IMR-90 (cell line): Measurements from ENCODE around the gene CD248. TPM values are rescaled to one million over a fixed set of nuclear protein-coding genes. Genes with fewer than 3 reads are reported as not detected.

ENCODE experiments used
- ATAC-seq: fragments of 200-7000 bp; cut with Tn5 transposase; 2 replicates; pipeline ENCODE4 v1.9.1; 2020; ENCODE audit warnings: low read depth, mild to moderate bottlenecking, moderate library complexity
- BruUV-seq: library from RNA; stranded (reverse); fragments of 400-500 nt; replicated peaks from 2 replicates; lab custom pipeline; 2021; lab: Mats Ljungman, UMichigan
- CTCF ChIA-PET: fragments of 300-600 bp; formaldehyde crosslinking; extraction: SDS; loops from one replicate; lab custom pipeline; 2021; ENCODE audit warnings: antibody characterized with exemption; lab: Yijun Ruan, JAX
- POLR2A ChIA-PET: fragments of 300-600 bp; sonication (Branson Sonifier 250); formaldehyde crosslinking; loops from one replicate; lab custom pipeline; 2022; ENCODE audit warnings: antibody characterized with exemption; ENCODE audit not compliant: unreplicated experiment; lab: Charles Lee
- DNase-seq: peaks from one replicate; pipeline ENCODE4 v3.0.0; 2013
- H2AFZ ChIP-seq: replicated peaks from 2 replicates; pipeline ENCODE3; 2013; ENCODE audit warnings: low read length, mild to moderate bottlenecking; ENCODE audit not compliant: poor library complexity
- H2AK5ac ChIP-seq: 2 replicates; pipeline ENCODE4 v1.6.1; 2013; ENCODE audit warnings: low read depth, low read length, inconsistent platforms
- H2AK9ac ChIP-seq: replicated peaks from 2 replicates; pipeline ENCODE3; 2013; ENCODE audit warnings: mild to moderate bottlenecking, low read depth, low read length, moderate library complexity; ENCODE audit not compliant: poor library complexity
- H2BK120ac ChIP-seq: 2 replicates; pipeline ENCODE4 v1.6.1; 2013; ENCODE audit warnings: low read depth, low read length, inconsistent platforms
- H2BK15ac ChIP-seq: 3 replicates; pipeline ENCODE4 v1.6.1; 2013; ENCODE audit warnings: low read depth, low read length, inconsistent platforms
- H2BK20ac ChIP-seq: 2 replicates; pipeline ENCODE4 v1.6.1; 2013; ENCODE audit warnings: low read depth, mild to moderate bottlenecking, inconsistent platforms, low read length, moderate library complexity
- H2BK5ac ChIP-seq: 2 replicates; pipeline ENCODE4 v1.6.1; 2013; ENCODE audit warnings: mild to moderate bottlenecking, low read depth, low read length, inconsistent platforms; ENCODE audit not compliant: poor library complexity, severe bottlenecking
- H3K14ac ChIP-seq: replicated peaks from 2 replicates; pipeline ENCODE4 v1.6.1; 2013; ENCODE audit warnings: low read depth, low read length, inconsistent platforms
- H3K18ac ChIP-seq: 2 replicates; pipeline ENCODE4 v1.6.1; 2013; ENCODE audit warnings: low read depth, low read length, control low read depth
- H3K23ac ChIP-seq: 2 replicates; pipeline ENCODE4 v1.6.1; 2013; ENCODE audit warnings: low read depth, low read length, inconsistent platforms
- H3K27ac ChIP-seq: 2 replicates; pipeline ENCODE4 v1.5.1; 2013; ENCODE audit warnings: mild to moderate bottlenecking, control low read depth, low read length; ENCODE audit not compliant: insufficient read depth
- H3K27me3 ChIP-seq: 2 replicates; pipeline ENCODE4 v1.6.1; 2013; ENCODE audit warnings: low read length; ENCODE audit not compliant: control insufficient read depth, insufficient read depth
- H3K36me3 ChIP-seq: 2 replicates; pipeline ENCODE4 v1.6.1; 2013; ENCODE audit warnings: low read length, mixed read lengths; ENCODE audit not compliant: control insufficient read depth, insufficient read depth
- H3K4ac ChIP-seq: 2 replicates; pipeline ENCODE4 v1.6.1; 2013; ENCODE audit warnings: low read depth, low read length, inconsistent platforms
- H3K4me1 ChIP-seq: 2 replicates; pipeline ENCODE4 v1.6.1; 2013; ENCODE audit warnings: low read length, mixed read lengths; ENCODE audit not compliant: control insufficient read depth, insufficient read depth
- H3K4me2 ChIP-seq: 2 replicates; pipeline ENCODE4 v1.6.1; 2013; ENCODE audit warnings: low read depth, mild to moderate bottlenecking, control low read depth, low read length, moderate library complexity
- H3K4me3 ChIP-seq: 2 replicates; pipeline ENCODE4 v1.5.1; 2013; ENCODE audit warnings: low read depth, mild to moderate bottlenecking, control low read depth, low read length, moderate library complexity; ENCODE audit not compliant: insufficient read depth
- H3K56ac ChIP-seq: 2 replicates; pipeline ENCODE4 v1.6.1; 2013; ENCODE audit warnings: low read length, inconsistent platforms; ENCODE audit not compliant: insufficient read depth; ENCODE audit errors: extremely low read depth
- H3K79me1 ChIP-seq, 2 experiments: 2 replicates each; pipeline ENCODE4 v1.6.1; 2013; ENCODE audit warnings: low read length in 2 of 2, inconsistent platforms in 1 of 2, low read depth in 1 of 2
- H3K9ac ChIP-seq: 2 replicates; pipeline ENCODE4 v1.6.1; 2013; ENCODE audit warnings: low read depth, low read length, control low read depth
- H3K9me1 ChIP-seq: 2 replicates; pipeline ENCODE4 v1.6.1; 2013; ENCODE audit warnings: low read length, inconsistent platforms; ENCODE audit not compliant: insufficient read depth
- H3K9me3 ChIP-seq: 2 replicates; pipeline ENCODE4 v1.6.1; 2013; ENCODE audit warnings: low read length; ENCODE audit not compliant: control insufficient read depth, insufficient read depth
- H4K20me1 ChIP-seq: 2 replicates; pipeline ENCODE4 v1.6.1; 2013; ENCODE audit warnings: low read length, inconsistent platforms; ENCODE audit not compliant: insufficient read depth
- H4K5ac ChIP-seq: 2 replicates; pipeline ENCODE4 v1.6.1; 2013; ENCODE audit warnings: mild to moderate bottlenecking, low read depth, low read length, control low read depth
- H4K8ac ChIP-seq, 2 experiments: 2 replicates each; pipeline ENCODE4 v1.6.1; 2013; ENCODE audit warnings: low read depth in 2 of 2, low read length in 2 of 2, control low read depth in 1 of 2, inconsistent platforms in 1 of 2
- H4K91ac ChIP-seq: 2 replicates; pipeline ENCODE4 v1.6.1; 2013; ENCODE audit warnings: low read depth, low read length, inconsistent platforms; ENCODE audit not compliant: insufficient read depth
- BHLHE40 ChIP-seq: fragments of 150-350 bp; IDR thresholded peaks from 2 replicates; pipeline ENCODE4 v1.6.1; 2016; ENCODE audit warnings: mild to moderate bottlenecking, low read depth, low read length
- CEBPB ChIP-seq: IDR thresholded peaks from 2 replicates; pipeline ENCODE4 v1.6.1; 2012; ENCODE audit warnings: low read depth, low read length, improper control_type of control experiment
- CHD1 ChIP-seq: IDR thresholded peaks from 2 replicates; pipeline ENCODE4 v1.6.1; 2012; ENCODE audit warnings: low read depth, low read length, improper control_type of control experiment
- CTCF ChIP-seq: conservative IDR thresholded peaks from 2 replicates; pipeline ENCODE4 v1.5.1; 2012; ENCODE audit warnings: mild to moderate bottlenecking, low read depth, low read length, improper control_type of control experiment
- ELK1 ChIP-seq: fragments of 150-350 bp; IDR thresholded peaks from 2 replicates; pipeline ENCODE4 v1.6.1; 2016; ENCODE audit warnings: low read depth, mild to moderate bottlenecking, low read length, moderate library complexity, borderline replicate concordance
- MAZ ChIP-seq: IDR thresholded peaks from 2 replicates; pipeline ENCODE4 v1.6.1; 2012; ENCODE audit warnings: low read depth, mild to moderate bottlenecking, low read length, improper control_type of control experiment, moderate library complexity, borderline replicate concordance
- MXI1 ChIP-seq: IDR thresholded peaks from 2 replicates; pipeline ENCODE4 v1.6.1; 2012; ENCODE audit warnings: low read depth, mild to moderate bottlenecking, low read length, moderate library complexity, borderline replicate concordance
- NFE2L2 ChIP-seq: fragments of 150-350 bp; IDR thresholded peaks from 2 replicates; pipeline ENCODE4 v1.6.1; 2016; ENCODE audit warnings: low read depth, mild to moderate bottlenecking, low read length
- POLR2A ChIP-seq: IDR thresholded peaks from 2 replicates; pipeline ENCODE4 v1.6.1; 2012; ENCODE audit warnings: mild to moderate bottlenecking, low read depth, low read length
- RCOR1 ChIP-seq: IDR thresholded peaks from 2 replicates; pipeline ENCODE4 v1.6.1; 2012; ENCODE audit warnings: mild to moderate bottlenecking, low read length, improper control_type of control experiment; ENCODE audit not compliant: insufficient replicate concordance
- WGBS, 2 experiments: methylation state at CpG; one replicate each; pipeline versions ENCODE4 v1.1.5 to v1.1.7; 2013; ENCODE audit warnings: missing lambda C conversion rate in 2 of 2; ENCODE audit not compliant: insufficient read length in 1 of 2; ENCODE audit errors: extremely low coverage in 2 of 2; 5-methylcytosine and 5-hydroxymethylcytosine counted together
- dilution Hi-C: fragments of 300-500 bp; cut with HindIII; formaldehyde crosslinking; loops from one replicate; pipeline ENCODE4 v1.14.3; 2018; ENCODE audit warnings: low sequenced_read_pairs; ENCODE audit not compliant: unreplicated experiment
- in situ Hi-C: fragments of 300-500 bp; cut with MboI; formaldehyde crosslinking; loops from 3 replicates; pipeline ENCODE4 v1.14.3; 2019; ENCODE audit warnings: low sequenced_read_pairs, inconsistent platforms, mixed read lengths
- intact Hi-C: fragments of 100-400 bp; cut with micrococcal nuclease; formaldehyde crosslinking; loops from 2 replicates; pipeline ENCODE4 v1.10.0; 2022
- polyA plus RNA-seq, 3 experiments: library from polyadenylated mRNA; depleted of rRNA; stranded (reverse); fragments of >200 nt; gene quantifications; 2 replicates each; pipeline ENCODE4 v1.2.3, GENCODE V29; 2012; ENCODE audit warnings: low replicate concordance in 1 of 3
- total RNA-seq: library from RNA; depleted of rRNA; stranded (reverse); fragments of >200 nt; gene quantifications from 2 replicates; pipeline ENCODE4 v1.2.3, GENCODE V29; 2012

Gene CD248
- total and polyA plus RNA-seq, 2 of the 4 experiments (the other 2 are of a cell fraction) = 19.5 to 223 TPM

DNA sequence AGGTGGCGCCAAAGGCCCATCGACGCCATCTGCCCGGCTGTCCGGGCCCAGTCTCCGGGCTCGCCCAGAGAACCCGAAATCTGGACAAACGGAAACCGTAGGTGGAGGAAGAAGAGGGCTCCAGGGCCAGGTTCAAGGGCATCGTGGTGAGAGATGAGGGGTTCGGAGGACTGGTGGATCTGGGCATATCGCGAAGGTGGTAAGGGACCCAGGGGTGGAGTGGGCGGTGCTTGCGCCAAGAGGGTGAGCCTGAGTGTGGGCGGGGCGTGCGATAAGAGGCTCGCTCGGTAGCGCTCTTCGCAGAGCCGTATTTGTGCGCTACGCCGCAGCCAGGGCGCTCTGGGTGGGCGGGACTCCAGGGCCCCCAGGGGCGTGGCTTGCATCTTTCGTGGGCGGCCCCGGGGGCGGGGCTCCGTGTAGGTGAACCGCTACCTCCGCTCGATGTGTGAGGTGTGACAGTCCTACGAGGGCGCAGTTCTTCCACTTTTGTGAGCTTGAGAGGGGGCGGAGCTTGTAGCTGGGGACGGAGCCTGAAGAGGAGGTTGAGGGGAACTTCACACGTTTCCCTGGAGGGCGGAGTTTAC lies 4.8 kb downstream of the CD248 start (continued):
- TF ChIP-seq ELK1 (no peak), MXI1 (peak; percentile 22; the same call in 1 of the 2 replicates)

GRCh38 chr11:66311470-66311964 lies 5.3 kb downstream of the CD248 start:
- DNase-seq (no peak), ATAC-seq (no peak)
- Histone ChIP-seq H2AFZ (peak overlapping the region; percentile 38), H2BK120ac (no peak overlapping the region), H4K8ac (peak overlapping the region in 1 of 2 experiments; percentile 48; a peak in 1 of 4 replicates), H2AK9ac (peak overlapping the region; percentile 20), H3K79me1 (peaks cover 0 to 30% of the 10 kb centered on the region in 2 experiments; a peak in 2 of 4 replicates), H3K9ac (no peak overlapping the region), H3K4me2 (no peak overlapping the region; the same call in 1 of the 2 replicates), H2AK5ac (0 out of 2 replicates have a peak overlapping the region, but pooled peaks have one; percentile 21), H3K56ac (no peak overlapping the region), H3K27me3 (peaks cover 4% of the 10 kb centered on the region), H4K20me1 (peaks cover 36% of the 10 kb centered on the region), H3K4ac (no peak overlapping the region), H4K91ac (no peak overlapping the region; the same call in 1 of the 2 replicates), H3K27ac (no peak overlapping the region), H3K14ac (no peak overlapping the region), H3K36me3 (no peaks in the 10 kb centered on the region), H2BK5ac (no peak overlapping the region), H3K4me1 (peaks cover 14% of the 10 kb centered on the region), H2BK20ac (no peak overlapping the region), H3K9me3 (no peaks in the 10 kb centered on the region), H3K4me3 (peak overlapping the region; percentile 63; the same call in 1 of the 2 replicates), H4K5ac (no peak overlapping the region), H3K18ac (no peak overlapping the region), H2BK15ac (no peak overlapping the region; the same call in 2 of the 3 replicates), H3K23ac (no peak overlapping the region), H3K9me1 (no peaks in the 10 kb centered on the region)
- in situ Hi-C loops (no loop called here), intact Hi-C loops (loop anchor here (1.0 kb wide), 1 partner anchor 75 kb away; no protein-coding TSS in a partner anchor), dilution Hi-C loops (no loop called here)
- TF ChIP-seq BHLHE40 (no peak), RCOR1 (no peak), CHD1 (no peak), ELK1 (no peak), CTCF (no peak), MXI1 (no peak), MAZ (no peak), NFE2L2 (no peak), POLR2A (no peak), CEBPB (no peak)
- ChIA-PET POLR2A (interaction anchor here (0.7 to 2.9 kb wide), 5 partner anchors 16 to 486 kb away, joined by 3 to 23 read pairs (median 5); partner anchors contain the start of gene RIN1), CTCF (interaction anchor here (0.5 to 2.4 kb wide), 13 partner anchors 11 to 123 kb away, joined by 3 to 17 read pairs (median 4); partner anchors contain the start of genes B4GAT1, BRMS1 and RIN1)
- no TSS peak for BruUV-seq
- WGBS, 2 experiments = 18% methylated on average over 12 of the region's 26 CpGs; no CpG with 5 or more reads in 1 of the 2 experiments
